GM19240 (cell line): ENCODE results near the gene KCNMB4.

Experiments
- DNase-seq: peaks from one replicate; pipeline ENCODE4 v3.0.0; 2011; ENCODE audit warnings: low spot score; ENCODE audit not compliant: insufficient read length

KCNMB4 gene

DNA sequence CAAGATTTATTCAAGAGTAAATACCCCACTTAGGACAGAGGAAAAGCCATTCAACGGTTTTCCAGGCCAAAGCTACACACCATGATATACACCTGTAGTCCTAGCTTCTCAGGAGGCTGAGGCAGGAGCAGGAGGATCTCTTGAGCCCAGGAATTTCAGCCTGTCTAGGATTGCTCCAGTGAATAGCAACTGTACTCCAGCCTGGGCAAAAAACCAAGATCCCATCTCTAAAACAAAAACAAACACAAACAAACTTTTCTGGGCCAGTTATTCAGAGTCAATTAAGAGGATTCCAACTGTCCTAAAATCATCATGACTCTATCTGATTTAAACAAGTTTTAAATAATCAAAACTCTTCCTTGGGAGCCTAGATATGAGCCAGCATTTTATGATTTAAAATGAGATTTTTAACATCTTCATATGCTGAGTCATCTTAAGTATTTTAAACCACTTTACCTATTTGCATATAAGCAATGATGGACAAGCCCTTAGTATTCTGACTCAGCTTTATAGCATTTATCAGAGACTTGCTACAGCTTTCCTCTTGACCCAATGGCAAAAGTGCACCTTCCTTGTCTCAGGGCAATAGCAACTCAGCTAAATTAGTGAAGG, 77.1 kb downstream of the KCNMB4 start:
- DNase-seq = no peak

DNA sequence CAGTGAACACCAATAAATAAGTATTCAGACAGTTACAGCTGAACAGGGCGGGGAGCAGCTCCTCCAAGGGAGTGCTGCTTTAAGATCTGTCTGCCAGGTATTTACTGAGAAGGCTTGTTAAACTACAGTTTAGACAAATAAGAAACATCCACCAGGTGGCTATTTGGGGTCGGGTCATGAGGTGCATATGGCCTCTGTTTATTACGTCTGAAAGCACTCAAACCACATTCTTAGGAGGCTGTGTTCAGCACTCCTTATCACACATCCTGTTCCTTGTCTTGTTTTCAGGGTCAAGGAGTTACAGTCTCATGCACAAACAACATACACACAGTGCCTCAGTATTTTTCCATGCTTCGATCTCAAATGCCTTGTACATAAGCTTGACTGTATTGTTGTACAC, 78.8 kb downstream of the KCNMB4 start:
- DNase-seq = no peak

GRCh38 chr12:70448371-70448770, 82.3 kb downstream of the KCNMB4 start:
- DNase-seq = no peak

- no peak for DNase-seq
Observed at GRCh38 chr12:70449074-70449752, 83.1 kb downstream of the KCNMB4 start.

- no peak for DNase-seq
Observed at GRCh38 chr12:70449753-70450341, 83.8 kb downstream of the KCNMB4 start.

DNA sequence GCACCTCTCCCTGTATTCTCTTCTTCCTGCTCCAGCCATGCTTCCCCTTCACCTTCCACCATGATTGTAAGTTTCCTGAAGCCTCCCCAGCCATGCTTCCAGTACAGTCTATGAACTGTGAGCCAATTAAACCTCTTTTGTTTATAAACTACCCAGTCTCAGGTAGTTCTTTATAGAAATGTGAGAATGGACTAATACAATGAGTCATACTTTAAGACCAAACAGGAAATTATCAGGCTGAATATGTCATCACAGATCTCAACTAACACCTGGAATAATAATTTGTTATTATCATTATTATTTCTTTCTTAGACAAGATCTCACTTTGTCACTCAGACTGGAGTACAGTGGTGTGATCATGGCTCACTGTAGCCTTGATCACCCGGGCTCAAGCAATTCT, 85.4 kb downstream of the KCNMB4 start:
- DNase-seq = no peak

GRCh38 chr12:70456953-70457352, 90.9 kb downstream of the KCNMB4 start:
- DNase-seq = no peak

GRCh38 chr12:70459786-70460185, 93.7 kb downstream of the KCNMB4 start:
- DNase-seq = no peak

GRCh38 chr12:70463997-70464396, 97.9 kb downstream of the KCNMB4 start:
- DNase-seq = no peak

DNA sequence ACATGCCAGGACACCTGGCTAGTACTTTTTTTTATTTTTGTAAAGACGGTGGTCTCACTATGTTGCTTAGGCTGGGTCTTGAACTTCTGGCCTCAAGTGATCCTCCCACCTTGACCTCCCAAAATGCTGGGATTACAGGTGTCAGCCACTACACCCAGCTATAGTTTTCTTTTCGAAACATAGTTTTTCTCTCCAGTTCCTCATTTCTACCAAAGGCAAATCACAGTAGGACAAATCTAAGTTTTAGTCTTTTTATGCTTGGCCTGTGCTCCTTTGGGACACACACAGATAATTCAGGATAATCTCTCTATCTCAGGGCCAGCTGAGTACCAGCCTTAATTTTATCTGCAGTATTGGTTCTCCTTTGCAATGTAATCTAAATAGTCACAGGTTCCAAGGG, 100.7 kb downstream of the KCNMB4 start:
- no peak for DNase-seq

DNA sequence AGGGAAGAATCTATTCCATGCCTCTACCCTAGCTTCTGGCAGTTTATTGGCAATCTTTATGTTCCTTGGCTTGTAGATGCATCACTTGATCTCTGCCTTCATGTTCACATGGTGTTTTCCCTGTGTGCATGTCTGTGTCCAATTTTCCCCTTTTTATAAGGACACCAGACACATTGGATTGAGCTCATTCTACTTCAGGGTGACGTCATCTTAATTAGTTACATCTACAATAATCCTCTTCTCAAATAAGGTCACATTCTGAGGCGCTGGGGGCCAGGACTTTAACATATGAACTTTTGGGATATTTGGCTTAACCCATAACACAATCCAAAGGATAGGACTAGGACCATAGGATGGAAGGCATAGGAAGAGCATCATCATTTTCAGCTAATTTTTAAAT, 101.4 kb downstream of the KCNMB4 start:
- DNase-seq = no peak

GRCh38 chr12:70467918-70468733, 102.0 kb downstream of the KCNMB4 start:
- no peak for DNase-seq

DNA sequence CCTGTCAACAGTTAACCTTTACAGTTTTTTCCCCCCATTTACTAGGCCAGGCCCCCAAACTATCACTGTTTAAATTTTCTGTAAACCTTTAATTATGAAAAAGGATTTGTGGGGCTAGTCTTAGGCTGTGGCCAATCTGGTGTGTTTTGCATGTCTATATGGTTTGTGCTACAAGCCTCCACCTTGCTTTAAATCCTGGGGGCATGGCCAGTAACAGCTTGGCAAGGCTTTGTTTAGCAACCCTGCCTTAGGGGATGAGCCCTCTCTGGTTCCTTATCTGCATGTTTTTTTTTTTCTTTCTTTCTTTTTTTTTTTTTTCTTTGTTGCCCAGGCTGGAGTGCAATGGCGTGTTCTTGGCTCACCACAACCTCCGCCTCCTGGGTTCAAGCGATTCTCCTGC, 102.7 kb downstream of the KCNMB4 start:
- no peak for DNase-seq

GRCh38 chr12:70469221-70469820, 103.2 kb downstream of the KCNMB4 start:
- no peak for DNase-seq

- no peak for DNase-seq
Observed at GRCh38 chr12:70482764-70483163, 116.7 kb downstream of the KCNMB4 start.
